Prostate gland (tissue), 2 donors: ENCODE data around the gene IER2.

ENCODE experiments used
- CTCF ChIP-seq, 4 experiments: fragments of 200-600 bp in 2 of 4; fragments of 450-650 bp in 2 of 4; sonication (generic) in 2 of 4; IDR thresholded peaks; 1 replicate in 3 of 4; 2 replicates in 1 of 4; pipeline ENCODE4 v1.5.1; 2016 to 2019; ENCODE audit warnings: antibody characterized with exemption in 4 of 4, mild to moderate bottlenecking in 2 of 4, moderate library complexity in 2 of 4
- POLR2A ChIP-seq: fragments of 450-650 bp; IDR thresholded peaks from one replicate; pipeline ENCODE4 v1.6.1; 2016; ENCODE audit warnings: antibody characterized with exemption, mild to moderate bottlenecking
- POLR2AphosphoS5 ChIP-seq: sonication (generic); formaldehyde crosslinking; IDR thresholded peaks from one replicate; pipeline ENCODE4 v1.6.1; 2017; ENCODE audit warnings: antibody characterized with exemption

- TF ChIP-seq CTCF (IDR thresholded peaks at IDR 0.05) (no peak), POLR2AphosphoS5 (peak; percentile 59), POLR2A (no peak)
Measured at GRCh38 chr19:13181747-13182388, 31.7 kb downstream of the IER2 start.
